Liver (tissue), 9 donors: ENCODE results near the gene MSI2. TPM values are rescaled to one million over a fixed set of nuclear protein-coding genes. Genes with fewer than 3 reads are reported as not detected.

Experiments used
- DNase-seq: peaks from one replicate; pipeline ENCODE4 v3.0.0-alpha.2; 2017; ENCODE audit warnings: low spot score
- H3K27ac ChIP-seq, 2 donors: one replicate each; pipeline ENCODE4 v1.7.0; 2013; ENCODE audit warnings: inconsistent platforms in 2 of 2, low read length in 2 of 2, control low read depth in 1 of 2, low read depth in 1 of 2, mild to moderate bottlenecking in 1 of 2
- H3K27me3 ChIP-seq, 4 donors: one replicate each; pipeline versions ENCODE4 v1.6.1 to v1.7.0; 2013; ENCODE audit warnings: low read length in 3 of 4, inconsistent platforms in 1 of 4, mild to moderate bottlenecking in 1 of 4, moderate library complexity in 1 of 4; ENCODE audit not compliant: control insufficient read depth in 4 of 4, insufficient read depth in 4 of 4
- H3K36me3 ChIP-seq, 4 donors: one replicate each; pipeline versions ENCODE4 v1.6.1 to v1.7.0; 2013; ENCODE audit warnings: low read length in 3 of 4, mild to moderate bottlenecking in 3 of 4, low read depth in 1 of 4, moderate library complexity in 1 of 4; ENCODE audit not compliant: control insufficient read depth in 4 of 4, insufficient read depth in 3 of 4
- H3K4me1 ChIP-seq, 4 donors: one replicate each; pipeline versions ENCODE4 v1.6.1 to v1.7.0; 2013; ENCODE audit warnings: low read length in 3 of 4, mild to moderate bottlenecking in 3 of 4, moderate library complexity in 1 of 4; ENCODE audit not compliant: control insufficient read depth in 4 of 4, insufficient read depth in 4 of 4
- H3K4me3 ChIP-seq, 3 donors: one replicate each; pipeline versions ENCODE4 v1.6.1 to v1.7.0; 2013; ENCODE audit warnings: low read length in 3 of 3, control low read depth in 1 of 3, low read depth in 1 of 3, mild to moderate bottlenecking in 1 of 3
- H3K9ac ChIP-seq, 2 donors: one replicate each; pipeline ENCODE4 v1.7.0; 2013; ENCODE audit warnings: low read length in 2 of 2, mild to moderate bottlenecking in 2 of 2, moderate library complexity in 2 of 2, control low read depth in 1 of 2, low read depth in 1 of 2
- H3K9me3 ChIP-seq, 4 donors: one replicate each; pipeline versions ENCODE4 v1.6.1 to v1.7.0; 2013; ENCODE audit warnings: low read length in 3 of 4; ENCODE audit not compliant: control insufficient read depth in 4 of 4
- FOXA2 ChIP-seq: IDR thresholded peaks from 2 replicates; pipeline ENCODE4 v1.6.1; 2016; ENCODE audit warnings: antibody characterized with exemption
- GABPA ChIP-seq, 2 donors: IDR thresholded peaks in 1 of 2; conservative IDR thresholded peaks in 1 of 2; 2 replicates each; pipeline ENCODE4 v1.6.1; 2016; ENCODE audit warnings: antibody characterized with exemption in 2 of 2, mild to moderate bottlenecking in 1 of 2, moderate library complexity in 1 of 2
- HNF4A ChIP-seq, 2 donors: conservative IDR thresholded peaks; 2 replicates each; pipeline ENCODE4 v1.6.1; 2016; ENCODE audit warnings: antibody characterized with exemption in 2 of 2, mild to moderate bottlenecking in 2 of 2
- HNF4G ChIP-seq: IDR thresholded peaks from 2 replicates; pipeline ENCODE4 v1.6.1; 2016; ENCODE audit warnings: antibody characterized with exemption
- NR2F2 ChIP-seq: IDR thresholded peaks from 2 replicates; pipeline ENCODE4 v1.6.1; 2016; ENCODE audit warnings: antibody characterized with exemption
- RAD21 ChIP-seq, 2 donors: IDR thresholded peaks; 2 replicates each; pipeline ENCODE4 v1.6.1; 2016; ENCODE audit warnings: antibody characterized with exemption in 2 of 2, mild to moderate bottlenecking in 2 of 2
- RXRA ChIP-seq, 2 donors: IDR thresholded peaks; 2 replicates each; pipeline ENCODE4 v1.6.1; 2017 to 2018; ENCODE audit warnings: antibody characterized with exemption in 2 of 2, mild to moderate bottlenecking in 1 of 2
- TAF1 ChIP-seq: conservative IDR thresholded peaks from 2 replicates; pipeline ENCODE4 v1.6.1; 2016; ENCODE audit warnings: antibody characterized with exemption, mild to moderate bottlenecking
- YY1 ChIP-seq: IDR thresholded peaks from 2 replicates; pipeline ENCODE4 v1.6.1; 2016; ENCODE audit warnings: antibody characterized with exemption, mild to moderate bottlenecking
- WGBS: extraction: QIAGEN DNeasy Blood & Tissue Kit; methylation state at CpG from one replicate; pipeline ENCODE4 v1.1.7; 2013; 5-methylcytosine and 5-hydroxymethylcytosine counted together
- polyA plus RNA-seq, 2 donors: library from polyadenylated mRNA; stranded (reverse) in 1 of 2; unstranded in 1 of 2; fragments of 200-250 nt in 1 of 2; fragments of >200 nt in 1 of 2; fragmentation: Nextera tagmentation in 1 of 2; extraction: Ambion mirVana in 1 of 2; gene quantifications; one replicate each; pipeline versions ENCODE4 v1.2.1 to v1.2.3, GENCODE V29; 2013 to 2015
- total RNA-seq, 2 donors: library from RNA; depleted of rRNA; stranded (reverse); fragments of >200 nt; gene quantifications; one replicate each; pipeline ENCODE4 v1.2.3, GENCODE V29; 2014
- TF ChIP-seq, protein P1 (sequence below): IDR thresholded peaks from 2 replicates; pipeline ENCODE4 v1.6.1; 2016; ENCODE audit warnings: antibody characterized with exemption
- TF ChIP-seq, protein P2 (sequence below): IDR thresholded peaks from 2 replicates; pipeline ENCODE4 v1.6.1; 2016; ENCODE audit warnings: antibody characterized with exemption, mild to moderate bottlenecking
- TF ChIP-seq, protein P3 (sequence below): fragments of 150-350 bp; IDR thresholded peaks from 2 replicates; pipeline ENCODE4 v1.5.1; 2017; ENCODE audit warnings: improper control_type of control experiment, low read depth, low read length; ENCODE audit not compliant: missing input control
- TF ChIP-seq, protein P4 (sequence below): IDR thresholded peaks from 2 replicates; pipeline ENCODE4 v1.6.1; 2016; ENCODE audit warnings: antibody characterized with exemption
- TF ChIP-seq, protein P5 (sequence below): IDR thresholded peaks from 2 replicates; pipeline ENCODE4 v1.6.1; 2016; ENCODE audit warnings: antibody characterized with exemption
- donor health status: healthy.
- donor health status: healthy.
- donor health status: healthy.
- donor health status: healthy.
- donor health status: healthy.

MSI2 gene
- total and polyA plus RNA-seq, 4 donors: 5.7 to 15.6 (median 9.2) TPM

DNA sequence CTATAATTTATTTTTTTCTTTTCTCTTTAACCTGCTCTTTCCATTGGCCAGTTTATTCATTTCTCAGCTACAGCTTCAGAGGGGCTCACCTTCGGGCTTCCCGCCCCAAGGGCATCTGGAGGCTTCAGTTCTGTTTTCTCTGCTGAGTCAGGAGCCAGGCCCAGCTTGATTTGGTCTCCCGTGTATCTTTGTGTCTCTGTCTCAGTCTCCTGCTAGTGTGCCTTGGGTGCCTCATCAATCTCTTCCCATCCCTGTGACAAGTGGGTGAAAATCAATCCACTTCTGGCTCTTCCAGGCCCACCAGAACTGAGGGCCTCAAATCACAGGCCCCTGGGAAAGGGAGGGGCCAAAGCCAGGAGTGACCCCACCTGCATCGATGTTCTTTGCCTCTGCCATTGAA is 416.6 kb downstream of the MSI2 start:
- WGBS: 91% methylated on average over 4 of the region's 4 CpGs
- Histone ChIP-seq H3K27me3 (no peaks in the 10 kb centered on the region), H3K4me1 (no peaks in the 10 kb centered on the region), H3K9me3 (no peaks in the 10 kb centered on the region), H3K36me3 (peaks cover 0 to 2% (median 0%) of the 10 kb centered on the region in 4 donors), H3K9ac (no peak overlapping the region), H3K27ac (no peak overlapping the region), H3K4me3 (no peak overlapping the region)
- DNase-seq: peak; percentile 13
- TF ChIP-seq, protein P1, sequence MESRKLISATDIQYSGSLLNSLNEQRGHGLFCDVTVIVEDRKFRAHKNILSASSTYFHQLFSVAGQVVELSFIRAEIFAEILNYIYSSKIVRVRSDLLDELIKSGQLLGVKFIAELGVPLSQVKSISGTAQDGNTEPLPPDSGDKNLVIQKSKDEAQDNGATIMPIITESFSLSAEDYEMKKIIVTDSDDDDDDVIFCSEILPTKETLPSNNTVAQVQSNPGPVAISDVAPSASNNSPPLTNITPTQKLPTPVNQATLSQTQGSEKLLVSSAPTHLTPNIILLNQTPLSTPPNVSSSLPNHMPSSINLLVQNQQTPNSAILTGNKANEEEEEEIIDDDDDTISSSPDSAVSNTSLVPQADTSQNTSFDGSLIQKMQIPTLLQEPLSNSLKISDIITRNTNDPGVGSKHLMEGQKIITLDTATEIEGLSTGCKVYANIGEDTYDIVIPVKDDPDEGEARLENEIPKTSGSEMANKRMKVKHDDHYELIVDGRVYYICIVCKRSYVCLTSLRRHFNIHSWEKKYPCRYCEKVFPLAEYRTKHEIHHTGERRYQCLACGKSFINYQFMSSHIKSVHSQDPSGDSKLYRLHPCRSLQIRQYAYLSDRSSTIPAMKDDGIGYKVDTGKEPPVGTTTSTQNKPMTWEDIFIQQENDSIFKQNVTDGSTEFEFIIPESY: no peak
- no peak for TF ChIP-seq HNF4A (conservative IDR thresholded peaks at IDR 0.05)
- TF ChIP-seq, protein P2, sequence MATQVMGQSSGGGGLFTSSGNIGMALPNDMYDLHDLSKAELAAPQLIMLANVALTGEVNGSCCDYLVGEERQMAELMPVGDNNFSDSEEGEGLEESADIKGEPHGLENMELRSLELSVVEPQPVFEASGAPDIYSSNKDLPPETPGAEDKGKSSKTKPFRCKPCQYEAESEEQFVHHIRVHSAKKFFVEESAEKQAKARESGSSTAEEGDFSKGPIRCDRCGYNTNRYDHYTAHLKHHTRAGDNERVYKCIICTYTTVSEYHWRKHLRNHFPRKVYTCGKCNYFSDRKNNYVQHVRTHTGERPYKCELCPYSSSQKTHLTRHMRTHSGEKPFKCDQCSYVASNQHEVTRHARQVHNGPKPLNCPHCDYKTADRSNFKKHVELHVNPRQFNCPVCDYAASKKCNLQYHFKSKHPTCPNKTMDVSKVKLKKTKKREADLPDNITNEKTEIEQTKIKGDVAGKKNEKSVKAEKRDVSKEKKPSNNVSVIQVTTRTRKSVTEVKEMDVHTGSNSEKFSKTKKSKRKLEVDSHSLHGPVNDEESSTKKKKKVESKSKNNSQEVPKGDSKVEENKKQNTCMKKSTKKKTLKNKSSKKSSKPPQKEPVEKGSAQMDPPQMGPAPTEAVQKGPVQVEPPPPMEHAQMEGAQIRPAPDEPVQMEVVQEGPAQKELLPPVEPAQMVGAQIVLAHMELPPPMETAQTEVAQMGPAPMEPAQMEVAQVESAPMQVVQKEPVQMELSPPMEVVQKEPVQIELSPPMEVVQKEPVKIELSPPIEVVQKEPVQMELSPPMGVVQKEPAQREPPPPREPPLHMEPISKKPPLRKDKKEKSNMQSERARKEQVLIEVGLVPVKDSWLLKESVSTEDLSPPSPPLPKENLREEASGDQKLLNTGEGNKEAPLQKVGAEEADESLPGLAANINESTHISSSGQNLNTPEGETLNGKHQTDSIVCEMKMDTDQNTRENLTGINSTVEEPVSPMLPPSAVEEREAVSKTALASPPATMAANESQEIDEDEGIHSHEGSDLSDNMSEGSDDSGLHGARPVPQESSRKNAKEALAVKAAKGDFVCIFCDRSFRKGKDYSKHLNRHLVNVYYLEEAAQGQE: no peak

DNA sequence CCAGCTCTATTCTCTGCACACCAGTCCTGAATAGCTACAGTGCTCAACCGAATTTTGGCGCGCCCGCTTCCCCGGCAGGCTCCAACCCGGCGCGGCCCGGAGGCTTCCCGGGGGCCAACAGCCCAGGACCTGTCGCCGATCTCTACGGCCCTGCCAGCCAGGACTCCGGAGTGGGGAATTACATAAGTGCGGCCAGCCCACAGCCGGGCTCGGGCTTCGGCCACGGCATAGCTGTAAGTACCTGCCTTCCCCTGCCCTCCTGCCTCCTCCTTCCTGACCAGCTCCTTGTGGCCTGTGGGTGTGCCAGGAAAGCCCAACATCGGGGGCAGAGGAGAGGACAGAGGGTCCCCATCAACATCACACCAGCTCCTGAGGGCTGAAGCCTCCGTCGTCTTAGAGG is 418.6 kb downstream of the MSI2 start:
- H3K9ac ChIP-seq: no peak overlapping the region
- TF ChIP-seq RXRA (IDR thresholded peaks at IDR 0.05) (no peak), FOXA2 (no peak)
- no peak overlapping the region for H3K4me3 ChIP-seq
- no peaks in the 10 kb centered on the region for H3K27me3 ChIP-seq
- WGBS: 96% methylated on average over 22 of the region's 22 CpGs
- no peaks in the 10 kb centered on the region for H3K4me1 ChIP-seq
- H3K36me3 ChIP-seq: peaks cover 0 to 2% (median 0%) of the 10 kb centered on the region in 4 donors
- H3K9me3 ChIP-seq: no peaks in the 10 kb centered on the region
- peak; percentile 27 for DNase-seq
- no peak overlapping the region for H3K27ac ChIP-seq

DNA sequence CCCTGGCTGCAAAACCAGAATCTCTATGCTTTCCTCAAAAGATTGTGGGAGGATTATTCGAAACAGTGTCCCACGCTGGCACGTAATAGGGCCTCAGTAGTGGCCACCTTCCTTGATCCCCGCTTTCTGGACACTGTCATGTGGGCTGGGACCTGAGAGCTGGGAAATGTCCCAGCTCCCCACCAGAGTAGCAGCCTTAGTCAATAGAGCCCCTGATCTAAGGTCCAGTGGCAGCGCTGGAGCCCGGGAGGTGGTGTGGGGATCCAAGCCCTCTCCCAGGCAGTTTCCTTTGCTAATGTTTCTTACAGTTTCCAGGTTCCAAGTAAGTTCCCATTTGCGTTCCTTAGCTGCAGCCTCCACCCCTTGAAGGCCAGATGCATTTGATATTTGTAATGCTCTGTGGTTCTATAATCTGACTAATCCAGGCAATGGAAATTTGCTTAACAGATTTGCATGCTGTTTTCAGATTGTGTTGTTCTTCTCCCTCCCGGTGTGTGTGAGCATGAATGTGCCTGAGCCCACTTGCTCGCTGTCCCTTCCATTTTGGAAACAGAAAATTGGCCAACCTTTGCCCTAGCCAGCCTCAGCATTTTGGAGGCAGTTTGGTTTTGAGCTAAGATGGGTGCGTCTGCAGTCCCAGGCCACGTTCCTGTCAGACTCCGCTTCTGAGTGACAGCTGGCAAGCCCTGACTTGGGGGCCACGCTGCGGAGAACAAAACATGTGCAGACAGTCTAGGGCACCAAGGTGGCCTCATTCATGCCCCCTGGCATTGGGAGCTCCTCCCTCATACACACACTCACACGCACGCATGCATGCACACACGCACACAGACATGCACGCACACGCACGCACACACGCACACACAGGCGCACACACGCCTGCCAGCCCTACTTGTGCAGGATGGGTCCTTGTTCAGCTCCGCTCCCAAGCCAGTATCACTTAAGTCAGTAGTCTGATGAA is 419.4 kb downstream of the MSI2 start:
- H3K36me3 ChIP-seq: peaks cover 0 to 2% (median under 1%) of the 10 kb centered on the region in 4 donors
- H3K9me3 ChIP-seq: no peaks in the 10 kb centered on the region
- DNase-seq: peak; percentile 24
- H3K9ac ChIP-seq: no peak overlapping the region
- no peak overlapping the region for H3K27ac ChIP-seq
- 97% methylated on average over 24 of the region's 24 CpGs for WGBS
- H3K27me3 ChIP-seq: no peaks in the 10 kb centered on the region
- H3K4me3 ChIP-seq: no peak overlapping the region
- no peaks in the 10 kb centered on the region for H3K4me1 ChIP-seq
- TF ChIP-seq RAD21 (IDR thresholded peaks at IDR 0.05): no peak
- TF ChIP-seq, protein P3, sequence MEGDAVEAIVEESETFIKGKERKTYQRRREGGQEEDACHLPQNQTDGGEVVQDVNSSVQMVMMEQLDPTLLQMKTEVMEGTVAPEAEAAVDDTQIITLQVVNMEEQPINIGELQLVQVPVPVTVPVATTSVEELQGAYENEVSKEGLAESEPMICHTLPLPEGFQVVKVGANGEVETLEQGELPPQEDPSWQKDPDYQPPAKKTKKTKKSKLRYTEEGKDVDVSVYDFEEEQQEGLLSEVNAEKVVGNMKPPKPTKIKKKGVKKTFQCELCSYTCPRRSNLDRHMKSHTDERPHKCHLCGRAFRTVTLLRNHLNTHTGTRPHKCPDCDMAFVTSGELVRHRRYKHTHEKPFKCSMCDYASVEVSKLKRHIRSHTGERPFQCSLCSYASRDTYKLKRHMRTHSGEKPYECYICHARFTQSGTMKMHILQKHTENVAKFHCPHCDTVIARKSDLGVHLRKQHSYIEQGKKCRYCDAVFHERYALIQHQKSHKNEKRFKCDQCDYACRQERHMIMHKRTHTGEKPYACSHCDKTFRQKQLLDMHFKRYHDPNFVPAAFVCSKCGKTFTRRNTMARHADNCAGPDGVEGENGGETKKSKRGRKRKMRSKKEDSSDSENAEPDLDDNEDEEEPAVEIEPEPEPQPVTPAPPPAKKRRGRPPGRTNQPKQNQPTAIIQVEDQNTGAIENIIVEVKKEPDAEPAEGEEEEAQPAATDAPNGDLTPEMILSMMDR: no peak
- TF ChIP-seq GABPA (IDR thresholded peaks at IDR 0.05 in 1 of 2, conservative IDR thresholded peaks at IDR 0.05 in 1 of 2): no peak
- TF ChIP-seq, protein P4, sequence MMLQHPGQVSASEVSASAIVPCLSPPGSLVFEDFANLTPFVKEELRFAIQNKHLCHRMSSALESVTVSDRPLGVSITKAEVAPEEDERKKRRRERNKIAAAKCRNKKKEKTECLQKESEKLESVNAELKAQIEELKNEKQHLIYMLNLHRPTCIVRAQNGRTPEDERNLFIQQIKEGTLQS: no peak
- TF ChIP-seq YY1: no peak
- TF ChIP-seq NR2F2: no peak
- TF ChIP-seq TAF1: no peak
- TF ChIP-seq RXRA (IDR thresholded peaks at IDR 0.05): no peak
- TF ChIP-seq, protein P5, sequence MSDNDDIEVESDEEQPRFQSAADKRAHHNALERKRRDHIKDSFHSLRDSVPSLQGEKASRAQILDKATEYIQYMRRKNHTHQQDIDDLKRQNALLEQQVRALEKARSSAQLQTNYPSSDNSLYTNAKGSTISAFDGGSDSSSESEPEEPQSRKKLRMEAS: no peak
- TF ChIP-seq HNF4G: no peak
- no peak for TF ChIP-seq FOXA2
- TF ChIP-seq, protein P2: no peak
